BJ (cell line): ENCODE results near the gene SCUBE2. TPM values are rescaled to one million over a fixed set of nuclear protein-coding genes. Genes with fewer than 3 reads are reported as not detected.

Experiments used
- CTCF ChIA-PET: fragments of 350-600 bp; formaldehyde crosslinking; extraction: SDS; loops from one replicate; lab custom pipeline; 2021; ENCODE audit warnings: antibody characterized with exemption, inconsistent platforms; lab: Yijun Ruan, JAX
- POLR2A ChIA-PET: fragments of 300-600 bp; sonication (Branson Sonifier 250); formaldehyde crosslinking; extraction: SDS; loops from one replicate; lab custom pipeline; 2021; ENCODE audit warnings: antibody characterized with exemption; lab: Charles Lee
- DNase-seq: peaks from one replicate; pipeline ENCODE4 v3.0.0-alpha.2; 2011; ENCODE audit warnings: low read depth
- H3K27me3 ChIP-seq: 2 replicates; pipeline ENCODE4 v1.6.0; 2011; ENCODE audit warnings: low read length; ENCODE audit not compliant: control insufficient read depth, insufficient read depth
- H3K36me3 ChIP-seq: 2 replicates; pipeline ENCODE4 v1.5.1; 2011; ENCODE audit warnings: low read length; ENCODE audit not compliant: control insufficient read depth, insufficient read depth
- H3K4me3 ChIP-seq: 2 replicates; pipeline ENCODE4 v1.5.1; 2011; ENCODE audit warnings: low read depth, mild to moderate bottlenecking, control low read depth, low read length
- CTCF ChIP-seq: IDR thresholded peaks from 2 replicates; pipeline ENCODE4 v1.5.1; 2011; ENCODE audit warnings: low read depth, mild to moderate bottlenecking, control low read depth, inconsistent platforms, low read length, moderate library complexity; ENCODE audit not compliant: insufficient read depth
- polyA plus RNA-seq: library from polyadenylated mRNA; depleted of rRNA; stranded (reverse); fragments of >200 nt; gene quantifications from 2 replicates; pipeline ENCODE4 v1.2.3, GENCODE V29; 2011

The SCUBE2 gene
- polyA plus RNA-seq, 1 experiment: 1.4 TPM

- ChIA-PET CTCF (interaction anchor here (0.6 to 1.8 kb wide), 6 partner anchors 11 to 115 kb away, joined by 3 to 12 read pairs (median 4); no protein-coding TSS in a partner anchor), POLR2A (no interaction called here)
- TF ChIP-seq CTCF: no peak
Measured at GRCh38 chr11:9130297-9130696, 38.9 kb upstream of the SCUBE2 start.

DNA sequence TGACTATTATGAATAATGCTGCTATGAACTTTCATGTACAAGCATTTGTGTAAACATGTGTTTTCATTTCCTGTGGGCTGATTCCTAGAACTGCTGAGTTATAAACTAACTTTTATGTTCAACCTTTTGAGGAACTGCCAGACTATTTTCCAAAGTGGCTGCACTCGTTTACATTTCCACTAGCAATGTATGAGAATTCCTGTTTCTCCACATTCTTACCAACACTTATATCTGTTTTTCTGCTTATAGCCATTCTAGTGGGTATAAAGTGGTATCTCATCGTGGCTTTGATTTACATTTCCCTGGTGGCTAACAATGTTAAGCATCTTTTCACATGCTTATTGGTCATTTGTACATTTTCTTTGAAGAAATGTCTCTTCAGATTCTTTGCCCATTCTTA lies 35.2 kb upstream of the SCUBE2 start:
- H3K27me3 ChIP-seq: no peaks in the 10 kb centered on the region
- TF ChIP-seq CTCF: no peak
- POLR2A ChIA-PET: no interaction called here
- CTCF ChIA-PET: interaction anchor here (0.6 to 2.6 kb wide), 2 partner anchors 10 to 11 kb away, joined by 3 to 9 read pairs; no protein-coding TSS in a partner anchor
- H3K36me3 ChIP-seq: no peaks in the 10 kb centered on the region; the same call in 1 of the 2 replicates
- no peak overlapping the region for H3K4me3 ChIP-seq
- no peak for DNase-seq

More at GRCh38 chr11:9130297-9130696, 38.9 kb upstream of the SCUBE2 start:
- Histone ChIP-seq H3K36me3 (no peaks in the 10 kb centered on the region; the same call in 1 of the 2 replicates), H3K27me3 (no peaks in the 10 kb centered on the region), H3K4me3 (no peak overlapping the region)
- DNase-seq: no peak

DNA sequence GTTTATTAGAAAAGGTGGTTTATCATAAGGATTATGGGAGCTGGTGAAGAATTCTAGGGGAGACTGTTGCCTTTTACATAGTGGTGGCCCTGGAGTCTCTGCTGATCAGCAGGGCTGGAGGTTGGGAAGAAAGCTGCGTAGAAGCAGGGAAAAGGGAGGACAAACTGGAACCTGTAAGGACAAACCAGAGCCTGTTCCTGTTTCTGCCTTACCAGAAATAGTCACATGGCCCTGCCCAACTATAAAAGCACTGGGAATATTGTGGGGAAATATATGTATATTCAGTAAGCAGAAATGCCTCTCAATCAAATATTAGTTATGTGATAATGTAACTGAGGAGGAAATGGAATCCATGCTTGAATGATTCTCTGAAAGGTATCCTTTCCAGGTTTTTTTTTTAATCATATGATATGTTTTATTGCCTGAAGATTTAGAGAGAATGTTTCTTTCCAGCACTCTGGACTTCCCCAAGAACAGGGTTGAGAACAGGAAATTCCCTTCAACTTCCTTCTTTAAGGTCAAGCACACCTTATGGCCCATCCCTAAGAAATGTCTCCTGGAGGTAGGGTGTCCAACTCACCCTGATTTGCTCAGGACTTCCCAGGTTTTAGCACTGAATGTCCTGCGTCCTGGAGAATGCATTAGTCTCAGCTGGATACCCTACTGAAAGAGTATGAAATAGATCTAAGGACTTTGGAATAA lies 33.9 kb upstream of the SCUBE2 start:
- H3K36me3 ChIP-seq: peaks cover 3% of the 10 kb centered on the region; the same call in 1 of the 2 replicates
- ChIA-PET POLR2A (no interaction called here), CTCF (interaction anchor here (0.7 to 2.6 kb wide), 3 partner anchors 10 to 84 kb away, joined by 3 to 9 read pairs (median 3); no protein-coding TSS in a partner anchor)
- TF ChIP-seq CTCF: no peak
- no peak for DNase-seq
- no peak overlapping the region for H3K4me3 ChIP-seq
- no peaks in the 10 kb centered on the region for H3K27me3 ChIP-seq

GRCh38 chr11:9123595-9124304 lies 32.4 kb upstream of the SCUBE2 start:
- ChIA-PET POLR2A (no interaction called here), CTCF (interaction anchor here (1.5 to 2.6 kb wide), 2 partner anchors 14 to 20 kb away, joined by 5 to 9 read pairs; no protein-coding TSS in a partner anchor)
- Histone ChIP-seq H3K27me3 (no peaks in the 10 kb centered on the region), H3K36me3 (peaks cover 3% of the 10 kb centered on the region; the same call in 1 of the 2 replicates), H3K4me3 (no peak overlapping the region)
- DNase-seq: no peak
- no peak for TF ChIP-seq CTCF

GRCh38 chr11:9121469-9121796 lies 30.0 kb upstream of the SCUBE2 start:
- CTCF ChIA-PET: no interaction called here
- POLR2A ChIA-PET: no interaction called here

More at GRCh38 chr11:9121469-9121796, 30.0 kb upstream of the SCUBE2 start:
- Histone ChIP-seq H3K4me3 (no peak overlapping the region), H3K36me3 (peaks cover 3% of the 10 kb centered on the region; the same call in 1 of the 2 replicates), H3K27me3 (no peaks in the 10 kb centered on the region)
- TF ChIP-seq CTCF: no peak
- no peak for DNase-seq
